AG08395 (cell line): ENCODE data around the gene SPINK6.

Experiments
- DNase-seq: peaks from one replicate; pipeline ENCODE4 v3.0.0; 2012; ENCODE audit warnings: mixed read lengths, low spot score

SPINK6 gene

GRCh38 chr5:148224117-148224742 is 21.4 kb downstream of the SPINK6 start:
- no peak for DNase-seq

- no peak for DNase-seq
These were observed 25.6 kb downstream of the SPINK6 start for GRCh38 chr5:148228392-148228984.

GRCh38 chr5:148229840-148230239 is 27.0 kb downstream of the SPINK6 start:
- no peak for DNase-seq

GRCh38 chr5:148230240-148230639 is 27.4 kb downstream of the SPINK6 start:
- DNase-seq, result no peak

GRCh38 chr5:148237785-148238417 is 35.1 kb downstream of the SPINK6 start:
- DNase-seq, result no peak

GRCh38 chr5:148238418-148238794 is 35.6 kb downstream of the SPINK6 start, which contains the start of gene MARCOL:
Gene MARCOL, plus strand, starts transcription at chr5:148238525. Its CDS starts 73 bp downstream, at chr5:148238598.
- DNase-seq, result no peak

GRCh38 chr5:148248894-148249293 is 46.1 kb downstream of the SPINK6 start:
- no peak for DNase-seq

- no peak for DNase-seq
These were observed 52.6 kb downstream of the SPINK6 start for GRCh38 chr5:148255456-148255855.

GRCh38 chr5:148259288-148259687 is 56.4 kb downstream of the SPINK6 start:
- DNase-seq, result no peak

- DNase-seq, result no peak
These were observed 58.4 kb downstream of the SPINK6 start for GRCh38 chr5:148261221-148261620.
